ENCODE results near the gene SF3A1.
A peak's percentile ranks its signal among the peaks of the same experiment; 100 is the strongest.

The SF3A1 gene

GRCh38 chr22:30288419-30289140 lies 68.1 kb downstream of the SF3A1 start:
- DNase-seq (ENCODE audit: low read depth in 2 of 2) = no peak

- DNase-seq (ENCODE audit: low read depth in 2 of 2) = peak; percentile 76 to 86
Observed at GRCh38 chr22:30287648-30288418, 68.9 kb downstream of the SF3A1 start.

- DNase-seq (ENCODE audit: low read depth in 2 of 2) = peak; percentile 77 to 84
Observed at GRCh38 chr22:30286813-30287647, 69.7 kb downstream of the SF3A1 start.

GRCh38 chr22:30286331-30286730 lies 70.4 kb downstream of the SF3A1 start:
- no peak for DNase-seq (ENCODE audit: low read depth in 2 of 2)

- no peak for DNase-seq (ENCODE audit: low read depth in 2 of 2)
Observed at GRCh38 chr22:30285846-30286200, 70.9 kb downstream of the SF3A1 start.

- DNase-seq (ENCODE audit: low read depth in 2 of 2) = no peak
Observed at GRCh38 chr22:30285176-30285845, 71.4 kb downstream of the SF3A1 start.

GRCh38 chr22:30284666-30285065 lies 72.0 kb downstream of the SF3A1 start:
- no peak for DNase-seq (ENCODE audit: low read depth in 2 of 2)

GRCh38 chr22:30284172-30284571 lies 72.5 kb downstream of the SF3A1 start:
- no peak for DNase-seq (ENCODE audit: low read depth in 2 of 2)

- DNase-seq (ENCODE audit: low read depth in 2 of 2) = no peak
Observed at GRCh38 chr22:30283342-30283741, 73.4 kb downstream of the SF3A1 start.

GRCh38 chr22:30282616-30283046 lies 74.1 kb downstream of the SF3A1 start:
- no peak for DNase-seq (ENCODE audit: low read depth in 2 of 2)
